Measurements from ENCODE around the gene TMC8.
"Not testable (repeated sequence)": the region's sequence is repeated elsewhere in the genome, so short reads cannot be mapped to it uniquely, and the experiment has no call there.

TMC8 gene, protein sequence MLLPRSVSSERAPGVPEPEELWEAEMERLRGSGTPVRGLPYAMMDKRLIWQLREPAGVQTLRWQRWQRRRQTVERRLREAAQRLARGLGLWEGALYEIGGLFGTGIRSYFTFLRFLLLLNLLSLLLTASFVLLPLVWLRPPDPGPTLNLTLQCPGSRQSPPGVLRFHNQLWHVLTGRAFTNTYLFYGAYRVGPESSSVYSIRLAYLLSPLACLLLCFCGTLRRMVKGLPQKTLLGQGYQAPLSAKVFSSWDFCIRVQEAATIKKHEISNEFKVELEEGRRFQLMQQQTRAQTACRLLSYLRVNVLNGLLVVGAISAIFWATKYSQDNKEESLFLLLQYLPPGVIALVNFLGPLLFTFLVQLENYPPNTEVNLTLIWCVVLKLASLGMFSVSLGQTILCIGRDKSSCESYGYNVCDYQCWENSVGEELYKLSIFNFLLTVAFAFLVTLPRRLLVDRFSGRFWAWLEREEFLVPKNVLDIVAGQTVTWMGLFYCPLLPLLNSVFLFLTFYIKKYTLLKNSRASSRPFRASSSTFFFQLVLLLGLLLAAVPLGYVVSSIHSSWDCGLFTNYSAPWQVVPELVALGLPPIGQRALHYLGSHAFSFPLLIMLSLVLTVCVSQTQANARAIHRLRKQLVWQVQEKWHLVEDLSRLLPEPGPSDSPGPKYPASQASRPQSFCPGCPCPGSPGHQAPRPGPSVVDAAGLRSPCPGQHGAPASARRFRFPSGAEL

DNA sequence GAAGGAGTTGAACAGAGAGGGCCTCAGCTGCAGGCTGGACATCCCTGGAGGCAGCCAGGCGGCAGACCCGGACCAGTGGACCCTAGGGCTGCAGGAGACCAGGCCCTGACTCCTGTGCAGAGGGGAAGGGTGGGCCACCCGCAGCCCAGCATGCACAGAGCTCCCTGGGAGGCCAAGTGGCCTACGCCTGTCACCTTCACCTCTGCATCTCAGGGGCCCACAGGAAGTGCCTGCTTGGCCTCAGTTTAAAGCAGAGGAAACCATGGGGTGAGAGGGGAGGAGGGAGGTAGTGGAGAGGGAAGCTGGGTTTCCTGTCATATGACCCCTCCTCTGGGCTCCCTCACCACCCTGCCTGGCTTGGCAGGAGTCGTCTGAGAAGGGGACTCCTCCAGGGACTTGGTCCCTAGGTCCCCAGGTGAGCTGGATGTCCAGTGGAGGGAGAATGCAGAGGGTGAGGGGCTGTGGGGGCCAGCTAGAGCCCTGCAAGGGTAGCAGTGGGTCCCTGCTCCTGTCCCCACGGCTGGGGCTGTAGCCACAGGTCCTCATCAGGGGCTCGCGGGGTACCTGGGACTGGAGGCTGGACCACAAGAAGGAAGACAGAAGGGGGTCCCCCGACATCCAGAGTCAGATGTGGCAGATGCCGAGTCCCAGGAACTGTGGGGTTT lies at the start of gene TMC8:
Gene TMC8, plus strand, starts transcription at position 335 of the 665 bp plus-strand sequence. CDS start 818 bp downstream, outside the sequence.
- no peak for DNase-seq (ENCODE audit: low spot score)

GRCh38 chr17:78081551-78081950 lies 49.0 kb upstream of the TMC8 start:
- no peak for DNase-seq (ENCODE audit: low spot score)

- DNase-seq (ENCODE audit: low spot score) = not testable (repeated sequence)
Measured at GRCh38 chr17:78082355-78082872, 48.2 kb upstream of the TMC8 start.

DNA sequence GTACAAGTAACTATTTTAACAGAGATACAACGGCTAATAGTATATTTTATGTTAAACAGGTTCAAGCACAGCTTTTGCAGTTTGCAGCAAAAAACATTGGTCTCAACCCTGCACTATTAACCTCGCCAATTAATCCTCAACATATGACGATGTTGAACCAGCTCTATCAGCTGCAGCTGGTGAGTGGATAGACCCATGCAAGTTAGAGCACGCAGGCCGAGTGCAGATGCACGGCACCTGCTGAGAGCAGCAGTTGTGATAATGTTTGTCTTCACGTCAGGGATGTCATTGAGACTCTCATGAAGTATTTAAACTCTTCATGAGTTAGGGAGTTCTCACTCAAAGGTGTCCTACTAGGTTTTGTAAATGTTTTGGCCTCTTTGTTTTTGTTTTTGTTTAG lies 47.6 kb upstream of the TMC8 start:
- no peak for DNase-seq (ENCODE audit: low spot score)

DNA sequence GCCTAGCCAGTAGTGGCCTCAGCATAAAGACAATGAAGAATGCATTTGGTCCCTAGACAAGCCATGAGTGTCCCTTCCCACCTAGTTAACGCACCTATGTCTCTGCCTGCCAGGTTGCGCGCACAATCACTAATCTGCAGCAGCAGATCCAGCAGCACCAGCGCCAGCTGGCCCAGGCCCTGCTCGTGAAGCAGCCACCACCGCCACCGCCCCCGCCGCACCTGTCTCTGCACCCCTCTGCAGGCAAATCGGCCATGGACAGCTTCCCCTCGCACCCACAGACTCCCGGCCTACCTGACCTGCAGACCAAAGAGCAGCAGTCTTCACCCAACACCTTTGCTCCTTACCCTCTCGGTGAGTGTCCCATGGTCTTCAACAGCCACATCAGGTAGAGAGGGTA lies 43.8 kb upstream of the TMC8 start:
- no peak for DNase-seq (ENCODE audit: low spot score)

DNA sequence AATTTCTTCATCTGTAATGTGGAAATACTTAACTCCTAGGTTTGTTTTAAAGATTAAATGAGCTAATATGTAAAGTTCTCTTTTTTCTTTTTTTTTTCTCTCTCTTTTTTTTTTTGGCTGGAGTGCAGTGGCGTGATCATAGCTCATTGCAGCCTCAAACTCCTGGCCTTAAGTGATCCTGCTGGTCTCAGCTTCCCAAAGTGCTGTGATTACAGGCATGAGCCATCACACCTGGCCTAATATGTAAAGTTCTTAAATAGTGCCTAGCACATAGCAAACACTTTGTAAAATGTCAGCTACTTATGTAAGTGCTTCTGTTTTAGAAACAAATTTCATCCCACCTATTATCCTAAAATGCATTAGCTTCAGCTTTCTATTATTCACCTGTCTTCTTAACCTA lies 42.0 kb upstream of the TMC8 start:
- no peak for DNase-seq (ENCODE audit: low spot score)

- DNase-seq (ENCODE audit: low spot score) = no peak
Measured at GRCh38 chr17:78089576-78090281, 40.8 kb upstream of the TMC8 start.

GRCh38 chr17:78092794-78093324 lies 37.7 kb upstream of the TMC8 start:
- DNase-seq (ENCODE audit: low spot score) = no peak

DNA sequence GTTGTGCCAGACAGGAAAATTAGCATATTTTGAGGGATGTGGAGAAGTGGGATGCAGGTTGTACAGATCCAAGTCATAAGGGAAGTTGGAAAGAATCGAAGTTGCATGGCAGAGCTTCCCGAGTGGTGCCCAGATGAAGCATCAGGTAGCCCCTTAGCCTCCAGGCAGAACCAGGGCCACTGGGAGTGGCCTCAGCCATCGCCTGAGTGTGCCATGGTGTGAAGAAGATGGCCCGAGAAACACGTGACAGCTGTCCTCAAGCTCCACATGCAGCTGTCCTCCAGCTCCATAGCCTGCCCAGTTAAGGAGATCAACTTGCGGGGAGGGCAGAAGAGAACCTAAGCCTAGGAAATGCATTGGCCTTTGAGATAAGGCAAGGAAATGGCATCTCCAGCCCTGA lies 35.5 kb upstream of the TMC8 start:
- no peak for DNase-seq (ENCODE audit: low spot score)

- no peak for DNase-seq (ENCODE audit: low spot score)
Measured at GRCh38 chr17:78096093-78096492, 34.5 kb upstream of the TMC8 start.

DNA sequence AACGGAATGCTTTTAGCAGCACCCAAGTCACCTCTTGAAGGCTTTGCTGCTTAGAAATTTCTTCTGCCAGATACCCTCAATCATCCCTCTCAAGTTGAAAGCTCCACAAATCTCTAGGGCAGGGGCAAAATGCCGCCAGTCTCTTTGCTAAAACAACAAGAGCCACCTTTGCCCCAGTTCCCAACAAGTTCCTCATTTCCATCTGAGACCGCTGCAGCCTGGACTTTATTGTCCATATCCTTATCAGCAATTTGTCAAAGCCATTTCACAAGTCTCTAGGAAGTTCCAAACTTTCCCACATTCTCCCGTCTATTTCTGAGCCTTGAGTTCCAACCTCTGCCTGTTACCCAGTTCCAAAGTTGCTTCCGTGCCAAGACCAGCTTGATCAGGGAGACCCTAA lies 29.5 kb upstream of the TMC8 start:
- DNase-seq (ENCODE audit: low spot score) = no peak

GRCh38 chr17:78101542-78101941 lies 29.0 kb upstream of the TMC8 start:
- no peak for DNase-seq (ENCODE audit: low spot score)

- DNase-seq (ENCODE audit: low spot score) = no peak
Measured at GRCh38 chr17:78103311-78103710, 27.3 kb upstream of the TMC8 start.

DNA sequence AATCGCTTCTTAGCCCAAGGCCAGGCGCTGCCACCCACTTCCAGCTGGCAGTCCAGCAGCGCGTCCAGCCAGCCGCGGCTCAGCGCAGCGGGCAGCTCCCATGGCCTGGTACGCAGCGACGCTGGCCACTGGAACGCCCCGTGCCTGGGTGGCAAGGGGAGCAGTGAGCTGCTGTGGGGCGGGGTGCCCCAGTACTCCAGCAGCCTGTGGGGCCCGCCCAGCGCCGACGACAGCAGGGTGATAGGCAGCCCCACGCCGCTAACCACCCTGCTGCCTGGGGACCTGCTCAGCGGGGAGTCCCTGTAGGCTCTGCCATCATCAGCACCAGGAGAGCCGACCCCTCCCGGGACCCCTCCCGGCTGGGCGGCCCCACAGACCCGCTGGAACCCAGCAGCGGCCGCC lies 26.0 kb upstream of the TMC8 start:
- no peak for DNase-seq (ENCODE audit: low spot score)

DNA sequence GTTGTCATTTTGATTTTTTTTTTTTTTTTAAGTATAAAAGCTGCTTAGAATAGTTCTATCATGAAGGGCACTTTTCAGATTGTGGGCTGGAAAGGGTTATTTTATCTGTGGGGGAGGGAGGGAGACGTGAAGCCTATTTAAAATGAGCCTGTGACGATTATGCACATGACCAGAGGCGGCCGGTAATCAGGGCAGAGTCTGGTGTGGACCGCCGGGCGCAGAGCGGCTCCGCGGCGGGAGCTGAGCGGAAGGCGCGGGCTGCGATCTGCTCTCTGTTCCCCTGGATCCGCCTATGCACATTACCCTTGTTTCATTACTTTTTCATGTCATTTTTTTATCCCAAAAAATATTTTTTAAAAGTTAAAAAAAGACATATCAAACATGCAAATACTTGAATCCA lies 25.5 kb upstream of the TMC8 start:
- DNase-seq (ENCODE audit: low spot score) = no peak

- no peak for DNase-seq (ENCODE audit: low spot score)
Measured at GRCh38 chr17:78105551-78105950, 25.0 kb upstream of the TMC8 start.

DNA sequence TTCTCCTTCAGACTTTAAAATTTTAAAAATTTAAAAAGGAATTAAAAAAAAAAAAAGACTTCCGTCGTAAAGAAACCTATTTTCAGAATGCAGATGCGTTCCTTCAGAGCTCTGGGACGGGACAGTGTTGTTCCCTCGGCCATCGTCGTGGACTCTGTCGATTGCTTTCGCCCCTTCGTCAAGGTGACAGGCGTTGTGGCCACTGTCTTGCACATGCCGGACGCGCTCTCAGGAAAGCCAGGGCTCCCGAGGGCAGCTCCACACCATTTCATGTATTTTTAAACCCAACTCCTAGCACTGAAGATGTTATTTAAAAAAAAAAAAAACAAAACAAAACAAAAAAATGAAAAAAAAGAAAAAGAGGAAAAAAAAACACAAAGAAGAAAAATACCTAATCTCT lies 24.4 kb upstream of the TMC8 start:
- no peak for DNase-seq (ENCODE audit: low spot score)

GRCh38 chr17:78107457-78107856 lies 23.1 kb upstream of the TMC8 start:
- DNase-seq (ENCODE audit: low spot score) = peak; percentile 65

GRCh38 chr17:78107976-78108725 lies 22.4 kb upstream of the TMC8 start:
- no peak for DNase-seq (ENCODE audit: low spot score)

DNA sequence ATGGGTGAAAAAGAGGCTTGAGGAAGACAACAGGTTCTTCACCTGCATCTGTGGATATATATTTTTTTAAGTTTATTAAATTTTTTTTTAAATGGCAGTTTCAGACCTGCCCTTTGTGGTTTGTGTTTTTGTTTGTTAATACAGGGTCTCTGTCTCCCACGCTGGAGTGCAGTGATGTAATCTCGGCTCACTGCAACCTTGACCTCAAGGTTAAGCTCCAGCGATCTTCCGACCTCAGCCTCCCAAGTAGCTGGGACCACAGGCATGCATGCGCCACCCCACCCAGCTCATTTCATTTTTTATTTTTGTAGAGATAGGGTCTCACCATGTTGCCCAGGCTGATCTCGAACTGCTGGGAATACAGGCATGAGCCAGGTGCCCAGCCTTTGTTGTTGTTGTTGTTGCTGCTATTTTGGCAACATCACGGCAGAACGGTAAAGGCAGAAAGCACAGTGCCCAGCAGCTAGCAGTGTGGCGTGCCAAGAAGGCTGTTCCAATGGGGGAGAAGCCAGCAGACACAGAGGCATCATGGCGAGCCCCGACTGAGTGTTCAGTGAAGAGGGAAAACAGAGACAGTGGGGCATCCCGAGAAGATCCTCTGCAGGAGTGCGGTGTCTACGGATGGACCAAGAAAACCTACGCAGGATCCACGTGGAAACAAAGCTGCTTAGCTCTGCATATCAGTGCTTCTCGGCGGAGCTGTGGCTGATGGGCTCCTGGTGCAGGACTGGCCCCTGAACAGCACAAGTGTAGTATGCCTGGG lies 21.7 kb upstream of the TMC8 start:
- no peak for DNase-seq (ENCODE audit: low spot score)

DNA sequence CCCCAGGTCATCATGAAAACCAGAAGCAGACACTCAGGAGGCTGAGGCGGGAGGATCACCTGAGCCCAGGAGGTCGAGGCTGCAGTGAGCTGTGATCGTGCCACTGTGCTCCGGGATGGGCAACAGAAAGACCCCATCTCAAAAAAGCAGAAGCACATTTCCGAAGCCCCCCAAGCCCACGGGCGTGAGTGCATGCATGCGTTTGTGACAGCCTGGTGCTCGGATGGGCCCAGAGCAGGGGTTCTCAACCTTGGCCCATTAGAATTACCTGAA lies 21.1 kb upstream of the TMC8 start:
- no peak for DNase-seq (ENCODE audit: low spot score)

Data from AG08396 (cell line).